AG04450 (cell line): ENCODE data around the gene KDF1. TPM values are rescaled to one million over a fixed set of nuclear protein-coding genes. Genes with fewer than 3 reads are reported as not detected.
A peak's percentile ranks its signal among the peaks of the same experiment; 100 is the strongest.

ENCODE experiments used
- CTCF ChIA-PET: fragments of 300-600, 350-600 bp; formaldehyde crosslinking; extraction: SDS; loops from one replicate; lab custom pipeline; 2022; ENCODE audit warnings: antibody characterized with exemption, inconsistent platforms; lab: Charles Lee
- POLR2A ChIA-PET: fragments of 350-600 bp; formaldehyde crosslinking; extraction: SDS; loops from one replicate; lab custom pipeline; 2021; ENCODE audit warnings: antibody characterized with exemption, inconsistent platforms; lab: Yijun Ruan, JAX
- DNase-seq: peaks from one replicate; pipeline ENCODE4 v3.0.0-alpha.2; 2011; ENCODE audit warnings: low read depth, low spot score
- H3K27ac ChIP-seq: one replicate; pipeline ENCODE4 v1.5.1; 2012; ENCODE audit warnings: low read depth, low read length, control low read depth
- H3K27me3 ChIP-seq: one replicate; pipeline ENCODE4 v1.6.0; 2012; ENCODE audit warnings: low read length; ENCODE audit not compliant: control insufficient read depth, insufficient read depth
- H3K4me3 ChIP-seq: 2 replicates; pipeline ENCODE4 v1.5.1; 2011; ENCODE audit warnings: mild to moderate bottlenecking, low read depth, low read length, control low read depth
- H3K9me3 ChIP-seq: 2 replicates; pipeline ENCODE4 v1.5.1; 2012; ENCODE audit warnings: low read length; ENCODE audit not compliant: control insufficient read depth, insufficient read depth
- polyA plus RNA-seq: library from polyadenylated mRNA; depleted of rRNA; stranded (reverse); fragments of >200 nt; gene quantifications from 2 replicates; pipeline ENCODE4 v1.2.3, GENCODE V29; 2011
- TF ChIP-seq, protein P1 (sequence below): IDR thresholded peaks from 2 replicates; pipeline ENCODE4 v1.5.1; 2011; ENCODE audit warnings: low read depth, low read length, control low read depth, inconsistent platforms

Gene KDF1
- polyA plus RNA-seq, 1 experiment = not detected

- TF ChIP-seq, protein P1, sequence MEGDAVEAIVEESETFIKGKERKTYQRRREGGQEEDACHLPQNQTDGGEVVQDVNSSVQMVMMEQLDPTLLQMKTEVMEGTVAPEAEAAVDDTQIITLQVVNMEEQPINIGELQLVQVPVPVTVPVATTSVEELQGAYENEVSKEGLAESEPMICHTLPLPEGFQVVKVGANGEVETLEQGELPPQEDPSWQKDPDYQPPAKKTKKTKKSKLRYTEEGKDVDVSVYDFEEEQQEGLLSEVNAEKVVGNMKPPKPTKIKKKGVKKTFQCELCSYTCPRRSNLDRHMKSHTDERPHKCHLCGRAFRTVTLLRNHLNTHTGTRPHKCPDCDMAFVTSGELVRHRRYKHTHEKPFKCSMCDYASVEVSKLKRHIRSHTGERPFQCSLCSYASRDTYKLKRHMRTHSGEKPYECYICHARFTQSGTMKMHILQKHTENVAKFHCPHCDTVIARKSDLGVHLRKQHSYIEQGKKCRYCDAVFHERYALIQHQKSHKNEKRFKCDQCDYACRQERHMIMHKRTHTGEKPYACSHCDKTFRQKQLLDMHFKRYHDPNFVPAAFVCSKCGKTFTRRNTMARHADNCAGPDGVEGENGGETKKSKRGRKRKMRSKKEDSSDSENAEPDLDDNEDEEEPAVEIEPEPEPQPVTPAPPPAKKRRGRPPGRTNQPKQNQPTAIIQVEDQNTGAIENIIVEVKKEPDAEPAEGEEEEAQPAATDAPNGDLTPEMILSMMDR = no peak
- DNase-seq = no peak
- ChIA-PET POLR2A (no interaction called here), CTCF (no interaction called here)
- peaks cover 5% of the 10 kb centered on the region; the same call in 1 of the 2 replicates for H3K9me3 ChIP-seq
- H3K27me3 ChIP-seq = no peaks in the 10 kb centered on the region
- H3K4me3 ChIP-seq = no peak overlapping the region
- peak overlapping the region; percentile 11 for H3K27ac ChIP-seq
Observed at GRCh38 chr1:27005648-27006496, 45.6 kb upstream of the KDF1 start.

- no peak for DNase-seq
- Histone ChIP-seq H3K27me3 (no peaks in the 10 kb centered on the region), H3K27ac (no peak overlapping the region), H3K4me3 (no peak overlapping the region), H3K9me3 (peaks cover 5% of the 10 kb centered on the region; the same call in 1 of the 2 replicates)
- TF ChIP-seq, protein P1 = no peak
- CTCF ChIA-PET = no interaction called here
- POLR2A ChIA-PET = interaction anchor here (1.0 to 1.2 kb wide), 2 partner anchors 7 to 11 kb away, joined by 4 to 6 read pairs; partner anchors contain the start of gene TENT5B
Observed at GRCh38 chr1:27005166-27005530, 44.9 kb upstream of the KDF1 start.

GRCh38 chr1:27004471-27005165, 44.4 kb upstream of the KDF1 start:
- TF ChIP-seq, protein P1 = no peak

DNA sequence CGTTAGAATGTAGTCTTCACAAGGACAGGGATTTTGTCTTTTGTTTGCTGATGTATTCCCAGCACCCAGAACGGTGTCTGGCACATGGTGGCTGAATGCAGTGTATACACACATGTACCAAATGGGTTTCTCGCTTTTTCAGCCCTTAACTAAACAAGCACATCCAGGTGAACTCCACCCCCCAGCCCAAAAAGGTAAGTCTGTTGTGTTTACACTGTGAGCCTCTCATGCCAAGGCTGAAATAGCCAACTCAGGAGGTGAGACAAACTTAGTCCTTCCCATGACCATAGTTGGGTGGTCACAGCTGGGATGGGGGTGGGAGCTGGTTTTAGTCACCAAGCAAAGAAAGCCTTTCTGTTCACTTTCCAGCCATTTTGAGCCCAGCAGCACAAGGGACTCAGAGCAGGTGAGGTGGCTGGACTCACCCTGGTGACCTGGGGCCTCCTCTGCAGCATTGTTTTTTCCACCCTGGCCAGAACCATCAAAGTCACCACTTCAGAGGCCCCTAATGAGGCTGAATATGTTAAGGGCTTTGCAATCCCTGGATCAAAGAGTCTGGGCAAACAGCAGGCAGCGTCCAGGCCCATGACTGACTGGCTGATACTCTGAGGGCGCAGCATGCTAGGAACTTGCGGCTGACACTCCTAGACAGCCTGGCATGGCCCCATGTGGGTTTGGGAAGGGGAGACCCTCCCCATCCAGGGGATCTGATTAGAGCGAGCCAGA, 43.6 kb upstream of the KDF1 start:
- CTCF ChIA-PET = no interaction called here
- DNase-seq = no peak
- no peaks in the 10 kb centered on the region for H3K27me3 ChIP-seq
- no peak overlapping the region for H3K4me3 ChIP-seq
- POLR2A ChIA-PET = interaction anchor here (0.6 to 1.2 kb wide), 4 partner anchors 9 to 170 kb away, joined by 4 to 9 read pairs (median 5); partner anchors contain the start of genes GPATCH3 and TENT5B
- TF ChIP-seq, protein P1 = no peak
- H3K9me3 ChIP-seq = peaks cover 5% of the 10 kb centered on the region; the same call in 1 of the 2 replicates
- peak overlapping the region; percentile 47 for H3K27ac ChIP-seq

More at GRCh38 chr1:27004471-27005165, 44.4 kb upstream of the KDF1 start:
- Histone ChIP-seq H3K27me3 (no peaks in the 10 kb centered on the region), H3K9me3 (peaks cover 5% of the 10 kb centered on the region; the same call in 1 of the 2 replicates), H3K4me3 (no peak overlapping the region), H3K27ac (peak overlapping the region; percentile 39)
- ChIA-PET POLR2A (interaction anchor here (1.0 to 1.2 kb wide), 2 partner anchors 8 to 10 kb away, joined by 4 to 6 read pairs; partner anchors contain the start of gene TENT5B), CTCF (no interaction called here)
- DNase-seq = no peak
